Tibial nerve (tissue), 3 donors: ENCODE measurements around the gene NR1D1.

Experiments
- CTCF ChIP-seq, 5 experiments: fragments of 200-600 bp in 3 of 5; fragments of 450-650 bp in 2 of 5; sonication (generic) in 3 of 5; IDR thresholded peaks; one replicate each; pipeline ENCODE4 v1.5.1; 2016 to 2019; ENCODE audit warnings: antibody characterized with exemption in 5 of 5, mild to moderate bottlenecking in 3 of 5, moderate library complexity in 2 of 5
- POLR2A ChIP-seq, 2 donors: fragments of 450-650 bp; IDR thresholded peaks; one replicate each; pipeline ENCODE4 v1.6.1; 2017; ENCODE audit warnings: antibody characterized with exemption in 2 of 2, mild to moderate bottlenecking in 2 of 2, moderate library complexity in 2 of 2

GRCh38 chr17:40076591-40076990 is 23.8 kb downstream of the NR1D1 start:
- TF ChIP-seq CTCF (IDR thresholded peaks at IDR 0.05) (no peak), POLR2A (IDR thresholded peaks at IDR 0.05) (no peak)
